Measurements from ENCODE around the gene MMP2.

DNA sequence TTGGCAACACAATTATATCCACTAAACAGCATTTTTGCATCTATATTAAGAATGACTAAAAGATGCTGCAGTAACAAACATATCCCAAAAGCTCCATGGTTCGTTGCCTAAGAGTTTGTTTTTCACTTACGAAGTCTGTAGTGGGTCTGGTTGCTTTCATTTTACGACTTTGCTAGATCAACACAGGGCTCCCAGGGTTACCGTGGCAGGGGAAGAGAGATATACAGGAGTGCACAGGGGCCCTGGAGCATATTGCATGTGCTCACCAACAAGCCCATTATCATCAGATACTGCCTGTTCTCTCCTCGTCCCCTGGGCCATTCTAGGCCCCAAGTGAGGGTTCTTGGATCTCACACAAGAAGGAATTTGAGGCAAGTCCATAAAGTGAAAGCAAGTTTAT lies 3.1 kb upstream of the MMP2 start:
- TF ChIP-seq, protein P1, sequence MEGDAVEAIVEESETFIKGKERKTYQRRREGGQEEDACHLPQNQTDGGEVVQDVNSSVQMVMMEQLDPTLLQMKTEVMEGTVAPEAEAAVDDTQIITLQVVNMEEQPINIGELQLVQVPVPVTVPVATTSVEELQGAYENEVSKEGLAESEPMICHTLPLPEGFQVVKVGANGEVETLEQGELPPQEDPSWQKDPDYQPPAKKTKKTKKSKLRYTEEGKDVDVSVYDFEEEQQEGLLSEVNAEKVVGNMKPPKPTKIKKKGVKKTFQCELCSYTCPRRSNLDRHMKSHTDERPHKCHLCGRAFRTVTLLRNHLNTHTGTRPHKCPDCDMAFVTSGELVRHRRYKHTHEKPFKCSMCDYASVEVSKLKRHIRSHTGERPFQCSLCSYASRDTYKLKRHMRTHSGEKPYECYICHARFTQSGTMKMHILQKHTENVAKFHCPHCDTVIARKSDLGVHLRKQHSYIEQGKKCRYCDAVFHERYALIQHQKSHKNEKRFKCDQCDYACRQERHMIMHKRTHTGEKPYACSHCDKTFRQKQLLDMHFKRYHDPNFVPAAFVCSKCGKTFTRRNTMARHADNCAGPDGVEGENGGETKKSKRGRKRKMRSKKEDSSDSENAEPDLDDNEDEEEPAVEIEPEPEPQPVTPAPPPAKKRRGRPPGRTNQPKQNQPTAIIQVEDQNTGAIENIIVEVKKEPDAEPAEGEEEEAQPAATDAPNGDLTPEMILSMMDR (IDR thresholded peaks at IDR 0.05), result no peak
- no peak for TF ChIP-seq POLR2A (IDR thresholded peaks at IDR 0.05)

All from Peyer's patch (tissue), 4 donors.